Activated CD8-positive, alpha-beta memory T cell treated with anti-CD3 and anti-CD28 coated beads, Interleukin-2, amount 50 U/mL, for 48 hours (primary cell): Measurements from ENCODE around the gene JARID2.

Source experiments
- DNase-seq: peaks from one replicate; pipeline ENCODE4 v3.0.0-alpha.2; 2020

The JARID2 gene

GRCh38 chr6:15477746-15478145, 231.9 kb downstream of the JARID2 start:
- no peak for DNase-seq

- DNase-seq = no peak
Observed at GRCh38 chr6:15479761-15480160, 233.9 kb downstream of the JARID2 start.

GRCh38 chr6:15480525-15480924, 234.7 kb downstream of the JARID2 start:
- DNase-seq = no peak

- DNase-seq = no peak
Observed at GRCh38 chr6:15481390-15482291, 235.8 kb downstream of the JARID2 start.

- no peak for DNase-seq
Observed at GRCh38 chr6:15483060-15483459, 237.2 kb downstream of the JARID2 start.

GRCh38 chr6:15484140-15484539, 238.3 kb downstream of the JARID2 start:
- no peak for DNase-seq

GRCh38 chr6:15484821-15485220, 239.0 kb downstream of the JARID2 start:
- no peak for DNase-seq

- DNase-seq = no peak
Observed at GRCh38 chr6:15485936-15486335, 240.1 kb downstream of the JARID2 start.

- no peak for DNase-seq
Observed at GRCh38 chr6:15487262-15487661, 241.4 kb downstream of the JARID2 start.

GRCh38 chr6:15489261-15489962, 243.5 kb downstream of the JARID2 start:
- no peak for DNase-seq

- DNase-seq = no peak
Observed at GRCh38 chr6:15490242-15491100, 244.6 kb downstream of the JARID2 start.

GRCh38 chr6:15491255-15491985, 245.6 kb downstream of the JARID2 start:
- DNase-seq = peak; percentile 77

- DNase-seq = no peak
Observed at GRCh38 chr6:15491986-15492269, 246.1 kb downstream of the JARID2 start.

GRCh38 chr6:15493437-15494168, 247.7 kb downstream of the JARID2 start:
- DNase-seq = no peak

- peak; percentile 26 for DNase-seq
Observed at GRCh38 chr6:15495375-15495901, 249.6 kb downstream of the JARID2 start.

GRCh38 chr6:15496345-15497131, 250.7 kb downstream of the JARID2 start:
- peak; percentile 34 for DNase-seq

GRCh38 chr6:15498640-15499039, 252.8 kb downstream of the JARID2 start:
- no peak for DNase-seq

GRCh38 chr6:15499125-15499524, 253.3 kb downstream of the JARID2 start:
- no peak for DNase-seq

GRCh38 chr6:15499591-15499990, 253.7 kb downstream of the JARID2 start:
- no peak for DNase-seq

GRCh38 chr6:15500078-15500740, 254.3 kb downstream of the JARID2 start:
- DNase-seq = no peak
